SW480 (cell line): ENCODE results near the gene HABP2.

Source experiments
- DNase-seq: peaks from one replicate; pipeline ENCODE4 v3.0.0-alpha.2; 2016; ENCODE audit warnings: low spot score

HABP2 gene

DNA sequence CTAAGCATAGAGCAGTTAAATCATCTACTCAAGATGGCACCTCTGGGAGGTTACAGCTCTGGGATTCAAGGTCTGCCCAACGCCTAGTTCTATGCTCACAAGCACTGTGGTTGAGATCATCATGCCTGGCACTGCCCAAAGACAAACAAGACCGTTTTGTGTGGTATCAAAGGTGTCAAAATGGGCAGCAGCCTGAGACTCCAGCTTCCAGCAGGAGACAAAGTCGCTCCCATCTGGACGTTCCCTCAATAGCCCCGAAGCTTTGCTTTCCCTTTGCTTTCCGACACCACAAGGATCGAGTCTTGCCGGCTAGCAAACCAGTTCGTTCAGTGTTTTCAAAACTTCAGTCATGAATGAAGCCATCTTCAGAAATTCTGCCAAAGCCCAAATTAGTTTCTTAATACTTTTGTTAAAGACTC is 5.1 kb downstream of the HABP2 start:
- DNase-seq = no peak

DNA sequence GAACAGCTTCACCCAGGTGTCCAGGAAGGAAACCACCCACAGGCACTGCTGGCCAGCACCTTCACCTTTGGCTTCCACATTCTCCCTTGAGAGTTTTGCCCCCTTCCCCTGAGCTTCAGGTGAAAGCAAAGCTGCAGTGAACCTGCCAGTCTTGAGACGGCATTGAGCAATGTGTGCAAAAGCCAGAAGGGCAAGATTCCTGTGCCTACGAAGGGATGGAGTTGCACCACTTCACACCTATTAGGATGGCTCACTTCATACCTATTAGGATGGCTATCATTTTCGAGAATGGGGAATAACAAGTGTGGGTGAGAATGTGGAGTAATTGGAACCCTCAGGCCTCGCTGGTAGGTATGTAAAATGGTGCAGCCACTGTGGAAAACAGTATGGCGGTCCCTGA is 7.2 kb downstream of the HABP2 start:
- no peak for DNase-seq

DNA sequence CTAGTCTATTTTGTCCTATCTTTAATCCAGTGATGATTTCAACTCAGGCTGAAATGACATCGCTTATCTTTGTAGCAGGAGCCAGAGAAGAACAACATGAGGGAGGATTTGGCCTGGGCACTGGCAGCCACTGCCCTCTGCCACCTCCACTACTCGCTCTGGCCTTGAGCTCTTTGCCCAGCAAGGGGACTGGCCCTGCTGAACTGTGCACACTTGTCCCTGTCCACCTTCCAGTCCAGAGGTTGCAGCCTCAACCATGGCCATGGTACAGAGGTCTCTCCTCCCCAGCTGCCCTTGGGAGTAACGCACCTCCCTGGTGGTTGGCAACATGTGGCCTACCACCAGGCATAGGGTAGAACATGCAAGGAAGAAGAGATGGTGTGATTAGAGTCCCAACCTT is 8.4 kb downstream of the HABP2 start:
- no peak for DNase-seq

DNA sequence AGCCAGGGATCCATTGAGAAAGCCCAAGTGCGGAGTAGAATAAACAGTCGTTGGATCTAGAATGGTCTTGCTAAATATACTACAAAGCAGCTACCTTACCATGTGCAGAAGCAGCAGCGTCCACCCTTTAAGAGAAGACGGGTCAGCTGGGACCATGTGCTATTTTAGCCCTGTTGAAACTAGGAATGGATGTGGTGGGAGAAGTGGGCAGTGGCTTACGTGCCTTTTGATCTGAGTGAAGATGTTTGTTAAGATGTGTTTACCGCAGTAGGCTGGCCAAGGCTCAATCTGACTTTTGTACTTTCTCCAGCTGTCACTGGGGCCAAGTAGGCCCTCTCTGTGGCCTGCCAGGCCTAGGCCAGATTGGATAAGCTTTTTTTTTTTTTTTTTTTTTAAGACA is 9.2 kb downstream of the HABP2 start:
- no peak for DNase-seq

- DNase-seq = no peak
These were observed 9.9 kb downstream of the HABP2 start for GRCh38 chr10:113562704-113563103.

DNA sequence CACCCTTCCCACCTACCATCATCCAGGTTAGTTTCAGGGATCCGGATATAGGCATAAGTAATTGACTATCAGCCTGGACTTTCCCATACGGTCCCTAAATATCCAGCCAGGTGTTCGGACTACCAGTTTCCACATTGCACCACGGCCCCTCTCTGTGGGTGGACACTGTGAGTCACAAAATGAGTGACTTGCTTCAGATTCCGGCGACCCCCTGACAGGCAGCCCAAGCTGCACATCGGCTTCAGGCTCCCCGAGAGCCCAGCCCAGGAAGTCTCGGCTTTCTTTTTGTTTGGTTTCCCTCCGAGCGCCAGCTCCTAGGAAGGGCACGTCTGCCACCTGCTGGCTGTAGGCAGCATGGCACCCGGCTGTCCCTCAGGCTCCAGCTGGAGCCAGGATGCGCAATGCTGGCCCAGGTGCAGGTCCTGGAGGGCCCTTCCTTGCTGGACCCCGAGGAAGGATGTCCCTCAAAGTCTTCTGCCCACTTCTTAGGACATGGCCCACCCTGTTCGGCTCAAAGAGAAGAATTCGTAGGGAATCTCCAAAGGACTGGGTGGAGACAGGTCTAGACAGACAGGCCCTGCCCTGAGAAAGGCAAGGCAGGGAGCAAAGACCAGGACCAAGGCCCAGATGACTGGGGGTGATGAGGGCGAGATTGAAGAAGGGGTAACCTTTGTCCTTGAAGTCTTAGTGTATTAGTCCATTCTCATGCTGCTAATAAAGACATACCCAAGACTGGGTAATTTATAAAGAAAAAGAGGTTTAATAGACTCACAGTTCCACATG is 10.6 kb downstream of the HABP2 start:
- DNase-seq = peak; percentile 52

DNA sequence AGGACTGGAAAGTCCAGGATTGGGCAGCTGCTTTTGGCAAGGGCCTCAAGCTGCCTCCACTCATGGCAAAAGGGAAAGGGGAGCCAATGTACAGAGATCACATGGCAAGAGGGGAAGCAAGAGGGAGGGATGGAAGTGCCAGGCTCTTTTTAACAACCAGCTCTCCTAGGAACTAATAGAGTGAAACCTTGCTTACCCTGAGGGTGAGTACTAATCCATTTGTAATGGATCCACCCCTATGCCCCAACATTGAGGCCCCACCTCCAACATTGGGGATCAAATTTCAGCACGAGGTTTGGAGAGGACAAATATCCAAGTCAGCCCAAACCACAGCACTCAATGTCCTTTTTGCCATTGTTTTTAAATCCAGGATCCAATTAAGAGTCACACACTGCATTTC is 12.5 kb downstream of the HABP2 start:
- DNase-seq = no peak

GRCh38 chr10:113566888-113567287 is 14.0 kb downstream of the HABP2 start:
- DNase-seq = no peak

- DNase-seq = no peak
These were observed 16.7 kb downstream of the HABP2 start for GRCh38 chr10:113569576-113569975.

GRCh38 chr10:113572520-113573290 is 19.9 kb downstream of the HABP2 start:
- DNase-seq = no peak

DNA sequence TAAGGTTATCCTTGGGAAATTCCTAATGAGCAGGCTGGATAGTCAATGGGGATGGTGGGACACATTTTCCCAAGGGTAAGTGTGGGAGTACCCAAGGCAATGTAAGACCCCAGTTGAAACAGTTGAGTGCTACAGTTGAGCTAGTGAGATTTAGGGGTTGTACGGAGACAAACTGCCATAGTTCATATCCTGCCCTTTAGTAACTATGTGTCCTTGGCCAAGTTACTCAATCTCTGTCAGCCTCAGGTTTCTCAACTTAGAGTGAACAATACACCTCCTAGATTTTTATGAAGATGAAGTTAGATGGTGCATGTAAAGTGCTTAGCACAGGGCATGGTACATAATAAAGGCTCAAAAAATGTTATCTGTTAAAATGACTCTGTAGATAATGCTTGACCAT is 20.5 kb downstream of the HABP2 start:
- no peak for DNase-seq

DNA sequence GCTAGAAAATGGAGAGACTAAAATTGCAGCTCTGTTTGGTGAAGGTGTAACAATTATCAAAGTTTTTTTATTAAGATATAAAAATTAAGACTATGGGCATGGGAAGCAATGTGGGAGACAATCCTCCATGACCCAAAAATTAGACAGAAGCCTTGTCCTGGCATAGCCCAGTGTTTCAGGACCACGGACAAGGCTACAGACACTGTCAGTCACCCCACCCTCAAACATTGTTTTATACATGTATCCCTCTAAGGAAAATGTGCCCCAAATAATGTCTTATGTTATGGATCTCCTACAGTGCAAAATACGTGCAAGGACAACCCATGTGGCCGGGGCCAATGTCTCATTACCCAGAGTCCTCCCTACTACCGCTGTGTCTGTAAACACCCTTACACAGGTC is 24.0 kb downstream of the HABP2 start:
- DNase-seq = no peak

- DNase-seq = no peak
These were observed 25.9 kb downstream of the HABP2 start for GRCh38 chr10:113578773-113579172.

- DNase-seq = no peak
These were observed 28.2 kb downstream of the HABP2 start for GRCh38 chr10:113581092-113581491.

DNA sequence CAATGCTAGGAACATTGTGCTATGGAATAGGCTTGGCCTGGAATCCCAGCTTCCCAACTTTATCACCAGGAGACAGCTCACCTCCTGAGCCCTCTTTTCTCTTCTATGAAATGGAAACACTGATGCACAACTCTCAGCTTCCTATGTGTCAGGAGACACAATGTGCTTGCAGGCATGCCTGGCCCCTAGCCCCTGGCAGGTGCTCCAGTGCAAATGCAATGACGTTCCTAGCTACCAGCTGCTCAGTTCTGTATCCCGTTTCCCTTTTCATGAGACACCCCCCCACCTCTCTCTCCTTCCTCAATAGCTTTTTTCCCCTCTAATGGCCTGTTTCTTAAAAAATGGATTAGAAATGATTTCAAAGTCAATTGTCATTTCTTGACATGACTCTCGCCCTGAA is 30.7 kb downstream of the HABP2 start:
- DNase-seq = no peak

GRCh38 chr10:113585949-113586348 is 33.1 kb downstream of the HABP2 start:
- DNase-seq = peak; percentile 67

DNA sequence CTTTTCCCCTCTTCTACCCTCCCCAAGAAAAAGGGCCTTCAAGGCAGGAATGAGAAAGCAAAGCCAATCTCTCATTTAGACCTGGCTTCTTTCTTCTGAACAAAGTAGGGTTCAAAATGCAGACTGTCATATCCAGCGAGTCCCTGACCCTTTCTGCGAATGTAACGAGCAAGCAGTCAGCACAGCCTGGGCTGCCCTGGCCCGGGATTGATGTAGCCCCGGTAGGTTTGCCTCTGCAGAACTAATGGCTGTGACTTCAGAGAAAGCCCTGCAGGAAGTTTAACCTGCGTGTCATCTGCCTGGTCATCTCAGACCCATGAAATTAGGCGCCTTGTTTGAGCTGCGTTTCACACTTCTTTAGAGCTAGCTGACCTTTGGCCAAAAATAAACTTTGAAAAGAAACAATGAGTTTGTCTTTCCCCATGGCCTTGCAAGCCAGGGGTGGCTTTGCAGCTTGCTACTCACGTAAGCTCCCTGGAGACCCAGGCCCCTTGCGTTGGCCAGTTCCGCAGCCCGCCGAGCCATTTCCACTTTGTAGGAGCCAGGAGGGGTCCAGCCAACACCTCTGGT is 36.4 kb downstream of the HABP2 start:
- no peak for DNase-seq

GRCh38 chr10:113590581-113590980 is 37.7 kb downstream of the HABP2 start:
- no peak for DNase-seq

DNA sequence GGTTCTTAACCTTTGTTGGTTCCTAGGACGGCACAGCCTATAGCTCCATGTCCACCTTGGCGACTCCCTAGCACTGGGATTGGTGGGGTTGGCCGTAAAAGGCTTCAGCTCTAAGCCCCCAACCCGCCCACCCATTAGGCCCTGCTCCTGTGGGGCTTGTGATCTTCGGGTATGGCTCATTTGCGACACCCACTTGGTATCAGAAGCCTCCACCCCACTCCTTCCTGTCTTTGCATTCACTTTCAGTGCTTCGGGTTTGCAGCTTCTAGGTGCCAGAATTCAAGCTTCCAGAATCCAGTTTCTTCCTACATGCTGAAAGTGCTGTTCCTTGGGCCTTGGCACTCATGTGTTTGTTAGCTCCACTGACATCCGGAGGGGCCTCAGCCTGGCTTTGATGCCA is 39.5 kb downstream of the HABP2 start:
- no peak for DNase-seq

- no peak for DNase-seq
These were observed 41.8 kb downstream of the HABP2 start for GRCh38 chr10:113594652-113595051.

DNA sequence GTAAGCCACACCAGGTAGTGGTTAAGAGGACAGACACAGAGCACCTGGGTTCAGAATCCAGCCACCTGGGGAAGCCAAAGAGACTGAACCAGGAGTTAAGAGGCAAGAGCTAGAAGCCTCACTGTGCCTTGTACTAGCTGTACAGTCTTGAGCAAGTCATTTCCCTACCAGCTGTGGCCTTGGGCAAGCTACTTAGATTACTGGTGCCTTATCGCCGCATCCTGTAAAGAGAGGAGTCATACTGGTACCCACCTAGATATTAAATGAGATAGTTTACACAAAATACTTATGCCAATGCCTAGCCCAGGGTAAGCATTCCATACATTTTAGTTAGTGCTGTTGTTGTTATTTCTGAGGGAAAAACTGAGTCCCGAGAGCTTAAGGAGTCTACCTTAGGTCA is 47.7 kb downstream of the HABP2 start:
- DNase-seq = no peak

- DNase-seq = no peak
These were observed 50.4 kb downstream of the HABP2 start for GRCh38 chr10:113603057-113603777.

DNA sequence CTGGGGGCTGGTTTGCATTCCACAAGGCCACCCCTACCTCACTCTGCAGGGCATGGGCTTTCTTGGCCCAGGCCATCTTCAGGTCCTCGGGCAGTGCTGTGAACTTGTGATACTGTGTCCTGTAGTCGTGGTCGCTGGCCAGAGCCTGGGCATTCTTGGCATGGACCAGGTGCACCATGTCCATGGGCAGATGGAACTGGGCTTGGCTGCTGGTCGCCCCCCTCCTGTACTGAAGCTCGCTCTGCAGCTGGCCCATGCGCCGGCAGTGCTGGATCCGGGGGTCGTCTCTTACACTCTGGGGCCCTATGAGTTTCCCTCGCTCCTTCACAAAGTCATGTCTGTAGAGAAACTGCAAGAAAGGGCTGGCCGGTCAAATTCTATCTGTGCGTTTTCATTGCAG is 51.7 kb downstream of the HABP2 start:
- DNase-seq = no peak
